Endothelial cell of umbilical vein (primary cell): ENCODE results near the gene RPRD2. TPM values are rescaled to one million over a fixed set of nuclear protein-coding genes. Genes with fewer than 3 reads are reported as not detected.

Experiments used
- BruUV-seq: library from RNA; stranded (reverse); fragments of 400-500 nt; replicated peaks from 2 replicates; lab custom pipeline; 2021; lab: Mats Ljungman, UMichigan
- CTCF ChIA-PET: fragments of 300-600, 350-600 bp; sonication (Branson Sonifier 250); formaldehyde crosslinking; loops from one replicate; lab custom pipeline; 2021; ENCODE audit warnings: antibody characterized with exemption, inconsistent platforms; lab: Charles Lee
- POLR2A ChIA-PET: fragments of 300-600, 350-600 bp; sonication (Branson Sonifier 250); formaldehyde crosslinking; loops from one replicate; lab custom pipeline; 2021; ENCODE audit warnings: antibody characterized with exemption, inconsistent platforms; lab: Charles Lee
- DNase-seq: peaks from one replicate; pipeline ENCODE4 v3.0.0-alpha.2; 2011; ENCODE audit warnings: low read depth, low spot score
- FAIRE-seq: peaks from 2 replicates; lab custom pipeline; 2011; peaks lifted over from hg19 to GRCh38; lab: Jason Lieb, UNC
- H2AFZ ChIP-seq: 2 replicates; pipeline ENCODE4 v1.6.0; 2012; ENCODE audit warnings: low read depth, low read length, control low read depth, inconsistent platforms
- H3K27ac ChIP-seq: 2 replicates; pipeline ENCODE4 v1.5.1; 2011; ENCODE audit warnings: low read depth, mild to moderate bottlenecking, control low read depth, low read length, moderate library complexity; ENCODE audit not compliant: insufficient read depth
- H3K27me3 ChIP-seq, 2 experiments: 2 replicates each; pipeline versions ENCODE4 v1.6.0 to v1.6.1; 2011; ENCODE audit warnings: low read length in 2 of 2, mixed read lengths in 1 of 2; ENCODE audit not compliant: control insufficient read depth in 2 of 2, insufficient read depth in 2 of 2
- H3K36me3 ChIP-seq, 2 experiments: 2 replicates in 1 of 2; 3 replicates in 1 of 2; pipeline ENCODE4 v1.5.1; 2011; ENCODE audit warnings: low read length in 2 of 2, mild to moderate bottlenecking in 1 of 2, moderate library complexity in 1 of 2; ENCODE audit not compliant: control insufficient read depth in 2 of 2, insufficient read depth in 2 of 2; ENCODE audit errors: extremely low read depth in 1 of 2
- H3K4me1 ChIP-seq: 3 replicates; pipeline ENCODE4 v1.5.1; 2011; ENCODE audit warnings: mild to moderate bottlenecking, low read length; ENCODE audit not compliant: control insufficient read depth, insufficient read depth; ENCODE audit errors: extremely low read depth
- H3K4me2 ChIP-seq: 2 replicates; pipeline ENCODE4 v1.6.1; 2011; ENCODE audit warnings: low read length, control low read depth, mixed read lengths; ENCODE audit not compliant: insufficient read depth
- H3K4me3 ChIP-seq, 3 experiments: fragments of 200-600 bp in 1 of 3; sonication (generic), shearing (Covaris generic) in 1 of 3; replicated peaks in 1 of 3; 2 replicates each; pipeline ENCODE4 v1.5.1; 2011 to 2016; ENCODE audit warnings: control low read depth in 3 of 3, low read length in 3 of 3, mild to moderate bottlenecking in 2 of 3, inconsistent platforms in 1 of 3, low read depth in 1 of 3, moderate library complexity in 1 of 3; ENCODE audit not compliant: insufficient read depth in 1 of 3
- H3K79me2 ChIP-seq: 2 replicates; pipeline ENCODE4 v1.6.0; 2012; ENCODE audit warnings: low read length, inconsistent platforms; ENCODE audit not compliant: control insufficient read depth, insufficient read depth
- H3K9ac ChIP-seq: replicated peaks from 2 replicates; pipeline ENCODE3; 2011; ENCODE audit warnings: low read length, control low read depth; ENCODE audit not compliant: insufficient read depth; ENCODE audit errors: extremely low read depth
- H3K9me1 ChIP-seq: replicated peaks from 3 replicates; pipeline ENCODE4 v1.6.0; 2011; ENCODE audit warnings: mild to moderate bottlenecking, low read length; ENCODE audit not compliant: control insufficient read depth, insufficient read depth; ENCODE audit errors: extremely low read depth
- H3K9me3 ChIP-seq: replicated peaks from 2 replicates; pipeline ENCODE4 v1.5.1; 2012; ENCODE audit warnings: low read length, inconsistent platforms; ENCODE audit not compliant: control insufficient read depth, insufficient read depth
- H4K20me1 ChIP-seq: replicated peaks from 2 replicates; pipeline ENCODE3; 2011; ENCODE audit warnings: mild to moderate bottlenecking, low read length; ENCODE audit not compliant: control insufficient read depth, insufficient read depth; ENCODE audit errors: extremely low read depth
- CTCF ChIP-seq, 2 donors: IDR thresholded peaks; 1 replicate in 1 of 2; 2 replicates in 1 of 2; pipeline ENCODE4 v1.5.1; 2011; ENCODE audit warnings: low read length in 2 of 2, mild to moderate bottlenecking in 2 of 2, moderate library complexity in 2 of 2, control low read depth in 1 of 2, inconsistent platforms in 1 of 2, low read depth in 1 of 2; ENCODE audit not compliant: insufficient read depth in 1 of 2; ENCODE audit errors: extremely low read depth in 1 of 2
- FOS ChIP-seq: IDR thresholded peaks from 2 replicates; pipeline ENCODE4 v1.6.1; 2011; ENCODE audit warnings: mild to moderate bottlenecking, low read length, moderate library complexity, borderline replicate concordance; ENCODE audit not compliant: insufficient read depth
- GATA2 ChIP-seq: IDR thresholded peaks from 2 replicates; pipeline ENCODE4 v1.7.0; 2011; ENCODE audit warnings: low read depth, mild to moderate bottlenecking, moderate library complexity, mixed read lengths, low read length; ENCODE audit not compliant: insufficient read length, insufficient read depth
- MAX ChIP-seq: IDR thresholded peaks from 2 replicates; pipeline ENCODE4 v1.6.1; 2011; ENCODE audit not compliant: insufficient read depth, insufficient read length
- MYC ChIP-seq: IDR thresholded peaks from one replicate; pipeline ENCODE4 v1.6.1; 2011; ENCODE audit warnings: mild to moderate bottlenecking, low read depth, low read length
- POLR2A ChIP-seq: IDR thresholded peaks from 2 replicates; pipeline ENCODE4 v1.6.1; 2012; ENCODE audit warnings: low read depth, mild to moderate bottlenecking, control low read depth, low read length
- POLR2AphosphoS5 ChIP-seq: IDR thresholded peaks from 2 replicates; pipeline ENCODE4 v1.6.1; 2012; ENCODE audit warnings: low read depth, mild to moderate bottlenecking, control low read depth, low read length, moderate library complexity; ENCODE audit not compliant: insufficient read depth
- dilution Hi-C: fragments of 300-500 bp; cut with MboI; formaldehyde crosslinking; loops from one replicate; pipeline ENCODE4 v1.15.0; 2019; ENCODE audit warnings: low sequenced_read_pairs; ENCODE audit not compliant: extremely low pct_ligation_motif_present
- intact Hi-C: fragments of 100-400 bp; cut with micrococcal nuclease; formaldehyde crosslinking; loops from one replicate; pipeline ENCODE4 v1.10.0; 2022
- polyA plus RNA-seq, 4 experiments: library from polyadenylated mRNA; depleted of rRNA in 3 of 4; stranded (reverse) in 3 of 4; unstranded in 1 of 4; fragments of >200 nt; gene quantifications; 2 replicates each; pipeline versions ENCODE4 v1.2.1 to v1.2.3, GENCODE V29; 2011 to 2012; ENCODE audit warnings: missing spikeins in 1 of 4
- total RNA-seq: library from RNA; stranded (reverse); gene quantifications from 2 replicates; pipeline ENCODE4 v1.2.3, GENCODE V29; 2021

RPRD2 gene
- total and polyA plus RNA-seq, 2 donors (not counting 3 experiments of a cell fraction or from before 2014, with no cell fraction given), result 12.9 to 23.9 TPM

- dilution Hi-C loops, result no loop called here
- ChIA-PET POLR2A (no interaction called here), CTCF (no interaction called here)
- H3K9ac ChIP-seq, result no peak overlapping the region
- no peak for FAIRE-seq
- H3K4me3 ChIP-seq, result no peak overlapping the region
- H3K9me1 ChIP-seq, result no peaks in the 10 kb centered on the region
- H2AFZ ChIP-seq, result no peak overlapping the region
- H3K27ac ChIP-seq, result no peak overlapping the region
- intact Hi-C loops, result no loop called here
- H3K4me2 ChIP-seq, result no peak overlapping the region
- DNase-seq, result no peak
- TF ChIP-seq FOS, result no peak
- no peak for TF ChIP-seq MAX
- no peaks in the 10 kb centered on the region for H3K36me3 ChIP-seq
- H3K27me3 ChIP-seq, result no peaks in the 10 kb centered on the region
- H3K4me1 ChIP-seq, result no peaks in the 10 kb centered on the region
- no peaks in the 10 kb centered on the region for H3K9me3 ChIP-seq
- BruUV-seq, result no TSS peak
- H3K79me2 ChIP-seq, result peaks cover 64% of the 10 kb centered on the region
- peaks cover 2% of the 10 kb centered on the region for H4K20me1 ChIP-seq
These were observed 40.5 kb downstream of the RPRD2 start for GRCh38 chr1:150404465-150404864.

DNA sequence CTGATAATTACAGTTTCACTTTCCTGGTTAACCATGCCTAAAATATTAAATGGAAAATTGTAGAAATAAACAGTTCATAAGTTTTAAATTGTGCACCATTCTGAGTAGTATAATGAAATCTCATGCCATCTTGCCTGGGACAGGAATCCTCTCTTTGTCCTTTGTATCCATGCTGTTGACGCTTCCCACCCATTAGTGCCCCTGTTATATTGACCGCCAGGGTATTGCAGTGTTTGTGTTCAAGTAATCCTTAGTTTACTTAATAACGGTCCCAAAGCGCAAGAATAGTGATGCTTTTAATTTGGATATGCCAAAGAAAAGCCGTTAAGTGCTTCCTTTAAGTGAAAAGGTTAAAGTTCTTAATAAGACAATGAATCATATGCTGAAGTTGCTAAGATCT is 41.7 kb downstream of the RPRD2 start:
- FAIRE-seq (no peak), DNase-seq (no peak)
- Histone ChIP-seq H2AFZ (no peak overlapping the region), H3K9me3 (no peaks in the 10 kb centered on the region), H3K36me3 (no peaks in the 10 kb centered on the region), H3K27me3 (no peaks in the 10 kb centered on the region), H3K4me2 (no peak overlapping the region), H3K9me1 (no peaks in the 10 kb centered on the region), H3K4me1 (no peaks in the 10 kb centered on the region), H3K79me2 (peaks cover 57% of the 10 kb centered on the region), H4K20me1 (peaks cover 2% of the 10 kb centered on the region), H3K4me3 (no peak overlapping the region), H3K9ac (no peak overlapping the region), H3K27ac (no peak overlapping the region)
- BruUV-seq, result no TSS peak
- no peak for TF ChIP-seq POLR2AphosphoS5
- TF ChIP-seq MYC, result no peak
- TF ChIP-seq FOS, result no peak
- no peak for TF ChIP-seq CTCF (IDR thresholded peaks at IDR 0.05; ENCODE audit: extremely low read depth in 1 of 2, insufficient read depth in 1 of 2, low read depth in 1 of 2, low read length in 2 of 2)
- TF ChIP-seq MAX, result no peak
- no peak for TF ChIP-seq POLR2A
- TF ChIP-seq GATA2, result no peak
- intact Hi-C loops, result no loop called here
- dilution Hi-C loops, result no loop called here
- ChIA-PET POLR2A (no interaction called here), CTCF (no interaction called here)
